ENCODE data around the gene ETV6. TPM values are rescaled to one million over a fixed set of nuclear protein-coding genes. Genes with fewer than 3 reads are reported as not detected.

The ETV6 gene
- total and polyA plus RNA-seq, 9 of the 15 experiments (the other 6 are each of a cell fraction or from before 2014, with no cell fraction given), result 0.81 to 12.7 (median 4.1) TPM

DNA sequence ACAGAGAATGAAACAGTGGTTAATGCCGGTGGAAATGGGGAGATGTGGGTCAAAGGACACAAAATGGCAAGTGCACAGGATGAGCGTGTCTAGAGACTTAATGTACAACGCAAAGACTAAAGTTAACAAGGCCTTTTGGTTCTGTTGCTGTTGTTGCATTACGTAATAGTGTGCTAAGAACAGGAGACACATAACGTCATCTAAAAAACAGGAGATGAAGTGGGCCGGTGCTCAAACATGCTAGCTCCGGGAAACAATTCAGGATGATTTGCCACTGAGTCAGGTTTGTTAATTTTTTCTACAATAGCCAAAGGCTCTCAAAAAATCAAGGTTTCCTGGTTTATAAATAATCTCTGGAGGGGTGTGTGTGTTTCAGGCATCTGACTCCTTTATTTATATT is 55.5 kb downstream of the ETV6 start:
- Histone ChIP-seq H3K79me2 (ENCODE audit: control insufficient read depth, insufficient read depth, low read length) (no peaks in the 10 kb centered on the region), H3K27ac (ENCODE audit: extremely low read depth, low read depth, low read length) (no peak overlapping the region), H3K27me3 (ENCODE audit: control insufficient read depth in 2 of 2, insufficient read depth in 2 of 2, low read length in 2 of 2) (no peaks in the 10 kb centered on the region), H3K36me3 (ENCODE audit: control insufficient read depth, insufficient read depth, low read length) (no peaks in the 10 kb centered on the region), H3K9ac (ENCODE audit: insufficient read depth in 1 of 2, low read depth in 2 of 2, low read length in 2 of 2) (no peak overlapping the region), H3K9me3 (replicated peaks; ENCODE audit: control insufficient read depth, insufficient read depth, low read depth, low read length) (no peaks in the 10 kb centered on the region), H3K4me1 (replicated peaks in 1 of 2; ENCODE audit: control insufficient read depth in 2 of 2, insufficient read depth in 2 of 2, low read length in 2 of 2) (peaks cover 0 to 11% of the 10 kb centered on the region in 2 experiments; a peak in 3 of 5 replicates), H3K4me3 (no peak overlapping the region), H4K20me1 (replicated peaks; ENCODE audit: control insufficient read depth, insufficient read depth, low read length) (no peaks in the 10 kb centered on the region), H3K4me2 (ENCODE audit: insufficient read depth, low read length) (no peak overlapping the region), H3K9me1 (ENCODE audit: control insufficient read depth, insufficient read depth, low read length) (no peaks in the 10 kb centered on the region), H2AFZ (ENCODE audit: low read depth, low read length) (no peak overlapping the region)
- in situ Hi-C loops (cut with MboI), result no loop called here
- intact Hi-C loops (cut with micrococcal nuclease), result no loop called here
- ATAC-seq, result no peak
- WGBS (ENCODE audit: insufficient coverage, low coverage, missing lambda C conversion rate), result 66% methylated on average over 7 of the region's 7 CpGs
- BruUV-seq (replicated peaks), result no TSS peak
- POLR2A ChIA-PET, result no interaction called here
- CTCF ChIA-PET (ENCODE audit: low intra/inter-chr PET ratio), result no interaction called here
- TF ChIP-seq CEBPB (tag; IDR thresholded peaks at IDR 0.05) (peak; percentile 65), ZHX1 (conservative IDR thresholded peaks at IDR 0.05; ENCODE audit: low read length) (no peak), CEBPG (CRISPR knock-in tag; IDR thresholded peaks at IDR 0.05) (no peak), CEBPG (tag; conservative IDR thresholded peaks at IDR 0.05 in 1 of 2, IDR thresholded peaks at IDR 0.05 in 1 of 2) (peak; percentile 32 to 42; a peak in 2 of 4 replicates)
- FAIRE-seq, result no peak
- DNase-seq (ENCODE audit: extremely low read depth in 1 of 4, low spot score in 3 of 4), result no peak
